ENCODE data around the gene NCR2. TPM values are rescaled to one million over a fixed set of nuclear protein-coding genes. Genes with fewer than 3 reads are reported as not detected.

Gene NCR2
- total RNA-seq, 1 donor from 2014 or later, result not detected

GRCh38 chr6:41374618-41375590, 39.5 kb downstream of the NCR2 start:
- DNase-seq (ENCODE audit: low spot score in 2 of 2), result no peak
- no peak for TF ChIP-seq CTCF (IDR thresholded peaks at IDR 0.05)
- Histone ChIP-seq H3K4me3 (peak overlapping the region in 1 of 2 donors; percentile 53), H3K36me3 (no peaks in the 10 kb centered on the region), H3K9me3 (no peaks in the 10 kb centered on the region), H3K4me1 (peaks cover 9 to 23% of the 10 kb centered on the region in 2 donors), H3K27ac (no peak overlapping the region), H3K27me3 (peaks cover 25% of the 10 kb centered on the region)
- intact Hi-C loops (cut with DNase I), result no loop called here

GRCh38 chr6:41375598-41376151, 40.3 kb downstream of the NCR2 start:
- no peaks in the 10 kb centered on the region for H3K9me3 ChIP-seq
- peaks cover 25% of the 10 kb centered on the region for H3K27me3 ChIP-seq
- no peak for TF ChIP-seq CTCF (IDR thresholded peaks at IDR 0.05)
- no peak overlapping the region for H3K27ac ChIP-seq
- DNase-seq (ENCODE audit: low spot score in 2 of 2), result no peak
- peaks cover 9 to 23% of the 10 kb centered on the region in 2 donors for H3K4me1 ChIP-seq
- no peak overlapping the region for H3K4me3 ChIP-seq
- H3K36me3 ChIP-seq, result no peaks in the 10 kb centered on the region
- intact Hi-C loops (cut with DNase I), result no loop called here

GRCh38 chr6:41376176-41376575, 40.8 kb downstream of the NCR2 start:
- H3K27me3 ChIP-seq, result peaks cover 25% of the 10 kb centered on the region
- H3K4me1 ChIP-seq, result peaks cover 9 to 23% of the 10 kb centered on the region in 2 donors
- no peaks in the 10 kb centered on the region for H3K36me3 ChIP-seq
- TF ChIP-seq CTCF (IDR thresholded peaks at IDR 0.05), result no peak
- H3K4me3 ChIP-seq, result no peak overlapping the region
- no peak overlapping the region for H3K27ac ChIP-seq
- DNase-seq (ENCODE audit: low spot score in 2 of 2), result no peak
- intact Hi-C loops (cut with DNase I), result no loop called here
- no peaks in the 10 kb centered on the region for H3K9me3 ChIP-seq

GRCh38 chr6:41377071-41377470, 41.7 kb downstream of the NCR2 start:
- Histone ChIP-seq H3K4me3 (no peak overlapping the region), H3K27ac (no peak overlapping the region), H3K36me3 (no peaks in the 10 kb centered on the region), H3K4me1 (peaks cover 9 to 21% of the 10 kb centered on the region in 2 donors), H3K27me3 (peaks cover 25% of the 10 kb centered on the region), H3K9me3 (no peaks in the 10 kb centered on the region)
- DNase-seq (ENCODE audit: low spot score in 2 of 2), result no peak
- intact Hi-C loops (cut with DNase I), result no loop called here
- TF ChIP-seq CTCF (IDR thresholded peaks at IDR 0.05), result no peak

GRCh38 chr6:41379306-41379705, 43.9 kb downstream of the NCR2 start:
- H3K4me3 ChIP-seq, result no peak overlapping the region
- no peak for DNase-seq (ENCODE audit: low spot score in 2 of 2)
- H3K36me3 ChIP-seq, result no peaks in the 10 kb centered on the region
- no peak overlapping the region for H3K27ac ChIP-seq
- H3K27me3 ChIP-seq, result peaks cover 10% of the 10 kb centered on the region
- intact Hi-C loops (cut with DNase I), result no loop called here
- TF ChIP-seq CTCF (IDR thresholded peaks at IDR 0.05), result no peak
- no peaks in the 10 kb centered on the region for H3K9me3 ChIP-seq
- peaks cover 0 to 6% of the 10 kb centered on the region in 2 donors for H3K4me1 ChIP-seq
